ENCODE measurements around the gene TRMT5. TPM values are rescaled to one million over a fixed set of nuclear protein-coding genes. Genes with fewer than 3 reads are reported as not detected.

Gene TRMT5
- total and polyA plus RNA-seq, 2 of the 8 experiments (the other 6 are each of a cell fraction or from before 2014, with no cell fraction given) = 4.3 to 24.2 TPM

DNA sequence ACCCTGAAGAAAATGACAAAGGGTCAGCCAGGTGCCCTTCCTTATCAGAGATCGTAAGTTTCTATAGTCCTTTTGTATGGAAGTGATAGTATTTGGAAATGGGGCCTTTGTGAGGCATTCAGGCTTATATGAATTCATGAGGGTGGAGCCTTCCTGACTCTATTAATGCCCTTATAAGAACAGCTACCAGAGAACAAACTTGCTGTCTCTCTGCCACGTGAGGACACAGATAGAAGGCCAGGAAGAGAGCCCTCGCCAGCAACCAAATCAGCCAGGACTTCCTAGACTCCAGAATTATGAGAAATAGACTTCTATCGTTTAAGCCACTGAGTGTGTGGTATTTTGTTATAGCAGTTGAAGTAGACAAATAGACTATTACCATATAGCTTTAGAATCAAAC, 36.7 kb downstream of the TRMT5 start (continued):
- TF ChIP-seq, protein P1, sequence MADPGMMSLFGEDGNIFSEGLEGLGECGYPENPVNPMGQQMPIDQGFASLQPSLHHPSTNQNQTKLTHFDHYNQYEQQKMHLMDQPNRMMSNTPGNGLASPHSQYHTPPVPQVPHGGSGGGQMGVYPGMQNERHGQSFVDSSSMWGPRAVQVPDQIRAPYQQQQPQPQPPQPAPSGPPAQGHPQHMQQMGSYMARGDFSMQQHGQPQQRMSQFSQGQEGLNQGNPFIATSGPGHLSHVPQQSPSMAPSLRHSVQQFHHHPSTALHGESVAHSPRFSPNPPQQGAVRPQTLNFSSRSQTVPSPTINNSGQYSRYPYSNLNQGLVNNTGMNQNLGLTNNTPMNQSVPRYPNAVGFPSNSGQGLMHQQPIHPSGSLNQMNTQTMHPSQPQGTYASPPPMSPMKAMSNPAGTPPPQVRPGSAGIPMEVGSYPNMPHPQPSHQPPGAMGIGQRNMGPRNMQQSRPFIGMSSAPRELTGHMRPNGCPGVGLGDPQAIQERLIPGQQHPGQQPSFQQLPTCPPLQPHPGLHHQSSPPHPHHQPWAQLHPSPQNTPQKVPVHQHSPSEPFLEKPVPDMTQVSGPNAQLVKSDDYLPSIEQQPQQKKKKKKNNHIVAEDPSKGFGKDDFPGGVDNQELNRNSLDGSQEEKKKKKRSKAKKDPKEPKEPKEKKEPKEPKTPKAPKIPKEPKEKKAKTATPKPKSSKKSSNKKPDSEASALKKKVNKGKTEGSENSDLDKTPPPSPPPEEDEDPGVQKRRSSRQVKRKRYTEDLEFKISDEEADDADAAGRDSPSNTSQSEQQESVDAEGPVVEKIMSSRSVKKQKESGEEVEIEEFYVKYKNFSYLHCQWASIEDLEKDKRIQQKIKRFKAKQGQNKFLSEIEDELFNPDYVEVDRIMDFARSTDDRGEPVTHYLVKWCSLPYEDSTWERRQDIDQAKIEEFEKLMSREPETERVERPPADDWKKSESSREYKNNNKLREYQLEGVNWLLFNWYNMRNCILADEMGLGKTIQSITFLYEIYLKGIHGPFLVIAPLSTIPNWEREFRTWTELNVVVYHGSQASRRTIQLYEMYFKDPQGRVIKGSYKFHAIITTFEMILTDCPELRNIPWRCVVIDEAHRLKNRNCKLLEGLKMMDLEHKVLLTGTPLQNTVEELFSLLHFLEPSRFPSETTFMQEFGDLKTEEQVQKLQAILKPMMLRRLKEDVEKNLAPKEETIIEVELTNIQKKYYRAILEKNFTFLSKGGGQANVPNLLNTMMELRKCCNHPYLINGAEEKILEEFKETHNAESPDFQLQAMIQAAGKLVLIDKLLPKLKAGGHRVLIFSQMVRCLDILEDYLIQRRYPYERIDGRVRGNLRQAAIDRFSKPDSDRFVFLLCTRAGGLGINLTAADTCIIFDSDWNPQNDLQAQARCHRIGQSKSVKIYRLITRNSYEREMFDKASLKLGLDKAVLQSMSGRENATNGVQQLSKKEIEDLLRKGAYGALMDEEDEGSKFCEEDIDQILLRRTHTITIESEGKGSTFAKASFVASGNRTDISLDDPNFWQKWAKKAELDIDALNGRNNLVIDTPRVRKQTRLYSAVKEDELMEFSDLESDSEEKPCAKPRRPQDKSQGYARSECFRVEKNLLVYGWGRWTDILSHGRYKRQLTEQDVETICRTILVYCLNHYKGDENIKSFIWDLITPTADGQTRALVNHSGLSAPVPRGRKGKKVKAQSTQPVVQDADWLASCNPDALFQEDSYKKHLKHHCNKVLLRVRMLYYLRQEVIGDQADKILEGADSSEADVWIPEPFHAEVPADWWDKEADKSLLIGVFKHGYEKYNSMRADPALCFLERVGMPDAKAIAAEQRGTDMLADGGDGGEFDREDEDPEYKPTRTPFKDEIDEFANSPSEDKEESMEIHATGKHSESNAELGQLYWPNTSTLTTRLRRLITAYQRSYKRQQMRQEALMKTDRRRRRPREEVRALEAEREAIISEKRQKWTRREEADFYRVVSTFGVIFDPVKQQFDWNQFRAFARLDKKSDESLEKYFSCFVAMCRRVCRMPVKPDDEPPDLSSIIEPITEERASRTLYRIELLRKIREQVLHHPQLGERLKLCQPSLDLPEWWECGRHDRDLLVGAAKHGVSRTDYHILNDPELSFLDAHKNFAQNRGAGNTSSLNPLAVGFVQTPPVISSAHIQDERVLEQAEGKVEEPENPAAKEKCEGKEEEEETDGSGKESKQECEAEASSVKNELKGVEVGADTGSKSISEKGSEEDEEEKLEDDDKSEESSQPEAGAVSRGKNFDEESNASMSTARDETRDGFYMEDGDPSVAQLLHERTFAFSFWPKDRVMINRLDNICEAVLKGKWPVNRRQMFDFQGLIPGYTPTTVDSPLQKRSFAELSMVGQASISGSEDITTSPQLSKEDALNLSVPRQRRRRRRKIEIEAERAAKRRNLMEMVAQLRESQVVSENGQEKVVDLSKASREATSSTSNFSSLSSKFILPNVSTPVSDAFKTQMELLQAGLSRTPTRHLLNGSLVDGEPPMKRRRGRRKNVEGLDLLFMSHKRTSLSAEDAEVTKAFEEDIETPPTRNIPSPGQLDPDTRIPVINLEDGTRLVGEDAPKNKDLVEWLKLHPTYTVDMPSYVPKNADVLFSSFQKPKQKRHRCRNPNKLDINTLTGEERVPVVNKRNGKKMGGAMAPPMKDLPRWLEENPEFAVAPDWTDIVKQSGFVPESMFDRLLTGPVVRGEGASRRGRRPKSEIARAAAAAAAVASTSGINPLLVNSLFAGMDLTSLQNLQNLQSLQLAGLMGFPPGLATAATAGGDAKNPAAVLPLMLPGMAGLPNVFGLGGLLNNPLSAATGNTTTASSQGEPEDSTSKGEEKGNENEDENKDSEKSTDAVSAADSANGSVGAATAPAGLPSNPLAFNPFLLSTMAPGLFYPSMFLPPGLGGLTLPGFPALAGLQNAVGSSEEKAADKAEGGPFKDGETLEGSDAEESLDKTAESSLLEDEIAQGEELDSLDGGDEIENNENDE (IDR thresholded peaks at IDR 0.05; ENCODE audit: insufficient replicate concordance, low read length) = no peak
- TF ChIP-seq, protein P2, sequence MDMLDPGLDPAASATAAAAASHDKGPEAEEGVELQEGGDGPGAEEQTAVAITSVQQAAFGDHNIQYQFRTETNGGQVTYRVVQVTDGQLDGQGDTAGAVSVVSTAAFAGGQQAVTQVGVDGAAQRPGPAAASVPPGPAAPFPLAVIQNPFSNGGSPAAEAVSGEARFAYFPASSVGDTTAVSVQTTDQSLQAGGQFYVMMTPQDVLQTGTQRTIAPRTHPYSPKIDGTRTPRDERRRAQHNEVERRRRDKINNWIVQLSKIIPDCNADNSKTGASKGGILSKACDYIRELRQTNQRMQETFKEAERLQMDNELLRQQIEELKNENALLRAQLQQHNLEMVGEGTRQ (IDR thresholded peaks at IDR 0.05; ENCODE audit: low read length) = no peak
- no peak for TF ChIP-seq SUZ12 (IDR thresholded peaks at IDR 0.05; ENCODE audit: low read length)
- TF ChIP-seq EGR1 (IDR thresholded peaks at IDR 0.05; ENCODE audit: borderline replicate concordance, low read depth, low read length) = no peak
- no peak for TF ChIP-seq BRCA1 (IDR thresholded peaks at IDR 0.05; ENCODE audit: low read depth, low read length)
- TF ChIP-seq HDAC6 (IDR thresholded peaks at IDR 0.05; ENCODE audit: low read depth, low read length) = no peak
- TF ChIP-seq CBX8 (IDR thresholded peaks at IDR 0.05; ENCODE audit: borderline replicate concordance, low read depth, low read length) = no peak
- TF ChIP-seq ZNF274 (IDR thresholded peaks at IDR 0.05; ENCODE audit: borderline replicate concordance, extremely low read depth, low read length) = no peak
- TF ChIP-seq POLR2AphosphoS5 (IDR thresholded peaks at IDR 0.05; ENCODE audit: low read depth, low read length) = no peak
- TF ChIP-seq, protein P3, sequence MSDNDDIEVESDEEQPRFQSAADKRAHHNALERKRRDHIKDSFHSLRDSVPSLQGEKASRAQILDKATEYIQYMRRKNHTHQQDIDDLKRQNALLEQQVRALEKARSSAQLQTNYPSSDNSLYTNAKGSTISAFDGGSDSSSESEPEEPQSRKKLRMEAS (IDR thresholded peaks at IDR 0.05) = no peak
- no peak for TF ChIP-seq RBBP5 (IDR thresholded peaks at IDR 0.05; ENCODE audit: borderline replicate concordance, low read depth, low read length)
